GM10847 (cell line): ENCODE data around the gene EIF3D.

Experiments used
- POLR2A ChIP-seq: IDR thresholded peaks from 2 replicates; pipeline ENCODE4 v1.6.1; 2011; ENCODE audit not compliant: insufficient read length; ENCODE audit errors: extremely low read depth

The EIF3D gene

GRCh38 chr22:36532466-36532865 lies 3.5 kb upstream of the EIF3D start:
- no peak for TF ChIP-seq POLR2A

- no peak for TF ChIP-seq POLR2A
Measured at GRCh38 chr22:36528341-36528740, 625 bp downstream of the EIF3D start.

GRCh38 chr22:36522662-36523061 lies 6.3 kb downstream of the EIF3D start:
- TF ChIP-seq POLR2A = no peak

GRCh38 chr22:36520423-36520822 lies 8.5 kb downstream of the EIF3D start:
- TF ChIP-seq POLR2A = no peak

GRCh38 chr22:36514766-36515165 lies 14.2 kb downstream of the EIF3D start:
- TF ChIP-seq POLR2A = no peak

GRCh38 chr22:36512991-36513390 lies 16.0 kb downstream of the EIF3D start:
- no peak for TF ChIP-seq POLR2A

GRCh38 chr22:36512333-36512732 lies 16.6 kb downstream of the EIF3D start:
- TF ChIP-seq POLR2A = no peak

- TF ChIP-seq POLR2A = no peak
Measured at GRCh38 chr22:36510966-36511881, 17.7 kb downstream of the EIF3D start.

GRCh38 chr22:36510384-36510783 lies 18.6 kb downstream of the EIF3D start:
- TF ChIP-seq POLR2A = no peak

GRCh38 chr22:36507518-36508010 lies 21.4 kb downstream of the EIF3D start:
- no peak for TF ChIP-seq POLR2A

GRCh38 chr22:36506637-36507517 lies 22.1 kb downstream of the EIF3D start, which contains the start of gene FOXRED2:
FOXRED2 (minus strand) TSS chr22:36507040; CDS start chr22:36506422, 618 bp downstream.
- TF ChIP-seq POLR2A = peak; percentile 85

- no peak for TF ChIP-seq POLR2A
Measured at GRCh38 chr22:36505998-36506635, 22.8 kb downstream of the EIF3D start.

- no peak for TF ChIP-seq POLR2A
Measured at GRCh38 chr22:36497910-36498665, 30.9 kb downstream of the EIF3D start.

- TF ChIP-seq POLR2A = no peak
Measured at GRCh38 chr22:36493690-36494110, 35.3 kb downstream of the EIF3D start.
